ENCODE measurements around the gene SYNGR4.
"Not testable (repeated sequence)": the region's sequence is repeated elsewhere in the genome, so short reads cannot be mapped to it uniquely, and the experiment has no call there.

SYNGR4 gene

GRCh38 chr19:48364598-48365348, 606 bp downstream of the SYNGR4 start:
- H3K27me3 ChIP-seq (ENCODE audit: insufficient read depth, low read depth, severe bottlenecking): no peaks in the 10 kb centered on the region
- peak overlapping the region; percentile 81 for H3K27ac ChIP-seq
- H3K36me3 ChIP-seq: no peaks in the 10 kb centered on the region
- no peak overlapping the region for H3K4me3 ChIP-seq (ENCODE audit: low read depth, low read length)
- H3K9me3 ChIP-seq (ENCODE audit: severe bottlenecking): peaks cover 7% of the 10 kb centered on the region
- no peak for TF ChIP-seq CTCF (IDR thresholded peaks at IDR 0.05; ENCODE audit: low read depth, low read length)
- DNase-seq: no peak

GRCh38 chr19:48365602-48366001, 1.4 kb downstream of the SYNGR4 start:
- no peak for DNase-seq
- no peak for TF ChIP-seq CTCF (IDR thresholded peaks at IDR 0.05; ENCODE audit: low read depth, low read length)
- H3K27me3 ChIP-seq (ENCODE audit: insufficient read depth, low read depth, severe bottlenecking): no peaks in the 10 kb centered on the region
- no peak overlapping the region for H3K4me3 ChIP-seq (ENCODE audit: low read depth, low read length)
- H3K36me3 ChIP-seq: no peaks in the 10 kb centered on the region
- peak overlapping the region; percentile 47 for H3K27ac ChIP-seq
- peaks cover 7% of the 10 kb centered on the region for H3K9me3 ChIP-seq (ENCODE audit: severe bottlenecking)

- H3K4me3 ChIP-seq (ENCODE audit: low read depth, low read length): no peak overlapping the region; the same call in none of the 2 replicates
- peaks cover 7% of the 10 kb centered on the region for H3K9me3 ChIP-seq (ENCODE audit: severe bottlenecking)
- no peaks in the 10 kb centered on the region for H3K27me3 ChIP-seq (ENCODE audit: insufficient read depth, low read depth, severe bottlenecking)
- peak overlapping the region; percentile 97 for H3K27ac ChIP-seq
- TF ChIP-seq CTCF (IDR thresholded peaks at IDR 0.05; ENCODE audit: low read depth, low read length): no peak
- DNase-seq: peak; percentile 72
- H3K36me3 ChIP-seq: no peaks in the 10 kb centered on the region
These were observed 3.7 kb downstream of the SYNGR4 start for GRCh38 chr19:48367855-48368254.

GRCh38 chr19:48368936-48369335, 4.8 kb downstream of the SYNGR4 start:
- Histone ChIP-seq H3K4me3 (ENCODE audit: low read depth, low read length) (peak overlapping the region; percentile 32), H3K27me3 (ENCODE audit: insufficient read depth, low read depth, severe bottlenecking) (no peaks in the 10 kb centered on the region), H3K36me3 (no peaks in the 10 kb centered on the region), H3K27ac (peak overlapping the region; percentile 97), H3K9me3 (ENCODE audit: severe bottlenecking) (peaks cover 7% of the 10 kb centered on the region)
- peak; percentile 92 for DNase-seq
- TF ChIP-seq CTCF (IDR thresholded peaks at IDR 0.05; ENCODE audit: low read depth, low read length): no peak

- H3K27ac ChIP-seq: peak overlapping the region; percentile 97
- H3K27me3 ChIP-seq (ENCODE audit: insufficient read depth, low read depth, severe bottlenecking): no peaks in the 10 kb centered on the region
- no peaks in the 10 kb centered on the region for H3K9me3 ChIP-seq (ENCODE audit: severe bottlenecking)
- H3K4me3 ChIP-seq (ENCODE audit: low read depth, low read length): no peak overlapping the region
- no peaks in the 10 kb centered on the region for H3K36me3 ChIP-seq
- no peak for TF ChIP-seq CTCF (IDR thresholded peaks at IDR 0.05; ENCODE audit: low read depth, low read length)
- no peak for DNase-seq
These were observed 6.8 kb downstream of the SYNGR4 start for GRCh38 chr19:48370955-48371354.

GRCh38 chr19:48371367-48371766, 7.2 kb downstream of the SYNGR4 start:
- no peaks in the 10 kb centered on the region for H3K27me3 ChIP-seq (ENCODE audit: insufficient read depth, low read depth, severe bottlenecking)
- TF ChIP-seq CTCF (IDR thresholded peaks at IDR 0.05; ENCODE audit: low read depth, low read length): no peak
- H3K36me3 ChIP-seq: no peaks in the 10 kb centered on the region
- H3K27ac ChIP-seq: peak overlapping the region; percentile 97
- H3K4me3 ChIP-seq (ENCODE audit: low read depth, low read length): no peak overlapping the region
- no peaks in the 10 kb centered on the region for H3K9me3 ChIP-seq (ENCODE audit: severe bottlenecking)
- no peak for DNase-seq

- H3K27me3 ChIP-seq (ENCODE audit: insufficient read depth, low read depth, severe bottlenecking); H3K4me3 ChIP-seq (ENCODE audit: low read depth, low read length); DNase-seq; H3K36me3 ChIP-seq; H3K9me3 ChIP-seq (ENCODE audit: severe bottlenecking): not testable (repeated sequence)
- H3K27ac ChIP-seq: peak overlapping the region; percentile 97
These were observed 7.6 kb downstream of the SYNGR4 start for GRCh38 chr19:48371771-48372170.

Data from WERI-Rb-1 (cell line).